Thymus (tissue), 11 donors: Measurements from ENCODE around the gene NCOA1. TPM values are rescaled to one million over a fixed set of nuclear protein-coding genes. Genes with fewer than 3 reads are reported as not detected.
"Not testable (repeated sequence)": the region's sequence is repeated elsewhere in the genome, so short reads cannot be mapped to it uniquely, and the experiment has no call there.

Experiments used
- DNase-seq, 9 donors: peaks; one replicate each; pipeline ENCODE4 v3.0.0-alpha.2; 2013; ENCODE audit warnings: low spot score in 9 of 9, low read depth in 6 of 9, missing footprints in 1 of 9
- H3K27ac ChIP-seq, 2 donors: one replicate each; pipeline ENCODE4 v1.5.1; 2013; ENCODE audit warnings: control low read depth in 1 of 2, low read depth in 1 of 2, low read length in 1 of 2, mild to moderate bottlenecking in 1 of 2, moderate library complexity in 1 of 2
- H3K27me3 ChIP-seq, 2 donors: one replicate each; pipeline ENCODE4 v1.5.1; 2013; ENCODE audit warnings: low read length in 1 of 2; ENCODE audit not compliant: control insufficient read depth in 2 of 2, insufficient read depth in 1 of 2
- H3K36me3 ChIP-seq, 2 donors: one replicate each; pipeline ENCODE4 v1.5.1; 2013; ENCODE audit warnings: low read length in 1 of 2, mild to moderate bottlenecking in 1 of 2, moderate library complexity in 1 of 2; ENCODE audit not compliant: control insufficient read depth in 2 of 2, insufficient read depth in 2 of 2
- H3K4me1 ChIP-seq, 2 donors: one replicate each; pipeline ENCODE4 v1.5.1; 2013; ENCODE audit warnings: low read length in 2 of 2; ENCODE audit not compliant: control insufficient read depth in 2 of 2, insufficient read depth in 2 of 2
- H3K4me3 ChIP-seq, 2 donors: one replicate each; pipeline ENCODE4 v1.5.1; 2013; ENCODE audit warnings: low read length in 2 of 2, control low read depth in 1 of 2, mild to moderate bottlenecking in 1 of 2
- H3K9me3 ChIP-seq, 2 donors: one replicate each; pipeline ENCODE4 v1.5.1; 2013; ENCODE audit warnings: low read length in 1 of 2, mild to moderate bottlenecking in 1 of 2; ENCODE audit not compliant: control insufficient read depth in 2 of 2, insufficient read depth in 1 of 2
- WGBS: extraction: QIAGEN DNeasy Blood & Tissue Kit; methylation state at CpG from one replicate; pipeline ENCODE4 v1.1.7; 2013; 5-methylcytosine and 5-hydroxymethylcytosine counted together
- polyA plus RNA-seq: library from polyadenylated mRNA; stranded (reverse); fragments of 200-250 nt; gene quantifications from one replicate; pipeline ENCODE4 v1.2.3, GENCODE V29; 2013
- total RNA-seq: library from RNA; stranded (reverse); fragments of 120-200 nt; gene quantifications from one replicate; pipeline ENCODE4 v1.2.4, GENCODE V29; 2013
- donor health status: healthy.

The NCOA1 gene
- total and polyA plus RNA-seq, 2 donors, result 12.4 to 22.3 TPM

DNA sequence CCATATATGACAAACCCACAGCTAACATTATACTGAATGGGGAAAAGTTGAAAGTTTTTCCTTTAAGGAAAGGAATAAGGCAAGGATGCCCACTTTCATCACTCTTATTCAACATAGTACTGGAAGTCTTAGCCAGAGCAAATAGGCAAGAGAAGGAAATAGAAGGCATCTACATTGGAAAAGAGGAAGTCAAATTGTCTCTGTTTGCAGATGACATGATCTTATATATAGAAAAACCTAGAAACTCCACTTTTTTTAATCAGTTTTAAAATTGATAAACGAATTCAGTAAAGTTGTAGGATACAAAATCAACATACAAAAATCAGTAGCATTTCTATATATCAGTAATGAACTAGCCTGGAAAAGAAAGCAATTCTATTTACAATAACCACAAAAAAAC, 90.9 kb downstream of the NCOA1 start:
- H3K4me3 ChIP-seq, DNase-seq, H3K4me1 ChIP-seq, H3K36me3 ChIP-seq, H3K27me3 ChIP-seq, H3K27ac ChIP-seq, H3K9me3 ChIP-seq: not testable (repeated sequence)
- WGBS, result 97% methylated on average over 1 of the region's 1 CpG

DNA sequence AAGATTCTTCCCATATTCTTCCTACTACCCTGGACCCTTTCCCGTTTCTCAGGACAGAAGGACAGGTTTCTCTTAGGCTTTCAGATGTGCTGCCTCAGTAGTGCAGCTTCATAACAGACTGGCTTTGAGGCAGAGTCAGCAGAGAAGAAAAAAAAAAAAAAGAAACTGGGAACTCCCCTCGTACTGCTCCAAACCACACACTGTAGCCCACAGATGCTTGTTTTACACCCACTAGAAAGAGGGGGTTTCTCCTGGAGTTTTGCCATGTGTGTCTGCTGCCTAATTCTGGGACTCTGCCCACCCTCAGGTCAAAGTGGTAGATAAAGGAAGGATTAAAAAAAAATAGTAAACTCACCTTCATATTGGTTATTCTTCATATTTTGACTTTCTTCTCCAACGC, 95.9 kb downstream of the NCOA1 start:
- DNase-seq, result peak in 1 of 9 donors; percentile 9
- H3K4me3 ChIP-seq, result no peak overlapping the region
- no peak overlapping the region for H3K27ac ChIP-seq
- no peaks in the 10 kb centered on the region for H3K9me3 ChIP-seq
- H3K36me3 ChIP-seq, result peaks cover 3 to 5% of the 10 kb centered on the region in 2 donors
- H3K27me3 ChIP-seq, result no peaks in the 10 kb centered on the region
- peaks cover 0 to 3% of the 10 kb centered on the region in 2 donors for H3K4me1 ChIP-seq
- 62% methylated on average over 3 of the region's 3 CpGs for whole genome bisulfite sequencing

GRCh38 chr2:24588294-24588693, 97.2 kb downstream of the NCOA1 start:
- H3K4me1 ChIP-seq, result peaks cover 0 to 3% of the 10 kb centered on the region in 2 donors
- WGBS, result 98% methylated on average over 5 of the region's 5 CpGs
- H3K36me3 ChIP-seq, result peaks cover 3 to 5% of the 10 kb centered on the region in 2 donors
- no peaks in the 10 kb centered on the region for H3K27me3 ChIP-seq
- DNase-seq, result no peak
- no peaks in the 10 kb centered on the region for H3K9me3 ChIP-seq
- no peak overlapping the region for H3K4me3 ChIP-seq
- H3K27ac ChIP-seq, result no peak overlapping the region

DNA sequence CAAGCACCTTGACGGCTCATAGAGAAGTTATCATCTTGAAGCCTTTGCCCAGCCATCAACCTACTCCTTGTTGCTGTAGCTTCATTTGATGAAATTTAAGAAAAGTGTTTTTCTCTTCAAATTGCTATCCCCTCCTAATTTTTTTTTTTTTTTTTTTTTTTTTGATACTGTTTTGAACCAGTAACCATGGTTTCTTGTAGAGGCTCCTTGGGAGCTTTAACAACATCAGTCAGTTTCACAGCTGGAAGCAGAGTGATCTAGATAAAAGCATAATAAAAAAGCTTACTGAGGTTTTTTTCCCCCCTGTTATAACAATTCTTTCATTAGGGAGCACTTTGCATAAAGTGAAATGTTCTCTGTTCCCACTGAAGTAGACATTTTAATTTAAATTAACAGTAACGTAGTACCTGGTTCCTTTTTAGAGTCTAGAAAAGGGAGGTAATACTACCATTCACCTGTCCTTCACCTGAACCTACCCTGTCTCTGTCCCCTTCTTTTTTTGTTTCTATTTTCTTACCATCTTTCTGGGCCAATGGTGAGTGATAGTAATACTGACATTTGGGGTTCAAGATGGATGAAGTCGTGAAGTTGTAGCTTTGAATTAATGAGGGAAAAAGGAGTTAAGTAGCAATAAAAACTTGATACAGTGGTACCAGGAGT, 101.5 kb downstream of the NCOA1 start:
- no peaks in the 10 kb centered on the region for H3K4me1 ChIP-seq
- no peak overlapping the region for H3K4me3 ChIP-seq
- 98% methylated on average over 3 of the region's 3 CpGs for WGBS

GRCh38 chr2:24594283-24594682, 103.2 kb downstream of the NCOA1 start:
- H3K36me3 ChIP-seq, result no peaks in the 10 kb centered on the region
- H3K9me3 ChIP-seq, result no peaks in the 10 kb centered on the region
- H3K27me3 ChIP-seq, result no peaks in the 10 kb centered on the region
- no peaks in the 10 kb centered on the region for H3K4me1 ChIP-seq
- DNase-seq, result no peak
- H3K4me3 ChIP-seq, result no peak overlapping the region
- no peak overlapping the region for H3K27ac ChIP-seq
- WGBS, result 97% methylated on average over 2 of the region's 2 CpGs

More for the DNA sequence above, 101.5 kb downstream of the NCOA1 start:
- no peaks in the 10 kb centered on the region for H3K27me3 ChIP-seq
- H3K36me3 ChIP-seq, result peaks cover 3 to 5% of the 10 kb centered on the region in 2 donors
- no peak for DNase-seq
- H3K9me3 ChIP-seq, result no peaks in the 10 kb centered on the region
- no peak overlapping the region for H3K27ac ChIP-seq

- H3K9me3 ChIP-seq, result no peaks in the 10 kb centered on the region
- no peaks in the 10 kb centered on the region for H3K36me3 ChIP-seq
- H3K4me3 ChIP-seq, result no peak overlapping the region
- no peak for DNase-seq
- WGBS, result 97% methylated on average over 2 of the region's 2 CpGs
- no peaks in the 10 kb centered on the region for H3K27me3 ChIP-seq
- H3K27ac ChIP-seq, result no peak overlapping the region
- no peaks in the 10 kb centered on the region for H3K4me1 ChIP-seq
Observed at GRCh38 chr2:24597181-24597870, 106.3 kb downstream of the NCOA1 start.

DNA sequence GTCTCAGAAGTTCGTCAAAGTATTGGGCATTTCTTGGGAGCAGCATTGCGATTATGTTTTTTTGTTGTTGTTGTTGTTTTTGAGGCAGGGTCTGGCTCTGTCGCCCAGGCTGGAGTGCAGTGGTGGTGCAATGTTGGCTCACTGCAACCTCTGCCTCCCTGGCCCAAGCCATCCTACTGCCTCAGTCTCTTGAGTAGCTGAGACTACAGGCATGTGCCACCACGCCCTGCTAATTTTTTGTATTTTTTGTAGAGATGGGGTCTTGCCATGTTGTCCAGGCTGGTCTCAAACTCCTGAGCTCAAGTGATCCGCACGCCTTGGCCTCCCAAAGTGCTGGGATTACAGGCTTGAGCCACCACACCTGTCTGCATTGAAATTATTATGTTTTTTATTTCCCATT, 109.1 kb downstream of the NCOA1 start:
- H3K4me1 ChIP-seq, H3K27me3 ChIP-seq, H3K36me3 ChIP-seq, H3K9me3 ChIP-seq, H3K27ac ChIP-seq, H3K4me3 ChIP-seq, DNase-seq: not testable (repeated sequence)
- 97% methylated on average over 6 of the region's 6 CpGs for whole genome bisulfite sequencing

GRCh38 chr2:24611631-24612030, 120.6 kb downstream of the NCOA1 start:
- H3K36me3 ChIP-seq, result peaks cover 0 to 4% of the 10 kb centered on the region in 2 donors
- WGBS, result 97% methylated on average over 3 of the region's 3 CpGs
- no peak for DNase-seq
- H3K4me3 ChIP-seq, result no peak overlapping the region
- no peak overlapping the region for H3K27ac ChIP-seq
- H3K9me3 ChIP-seq, result peaks cover 0 to 2% of the 10 kb centered on the region in 2 donors
- H3K4me1 ChIP-seq, result peaks cover 0 to 5% of the 10 kb centered on the region in 2 donors
- H3K27me3 ChIP-seq, result no peaks in the 10 kb centered on the region

- peak overlapping the region in 1 of 2 donors; percentile 56 for H3K27ac ChIP-seq
- 97% methylated on average over 6 of the region's 6 CpGs for WGBS
- H3K36me3 ChIP-seq, result peaks cover 0 to 4% of the 10 kb centered on the region in 2 donors
- H3K9me3 ChIP-seq, result no peaks in the 10 kb centered on the region
- no peaks in the 10 kb centered on the region for H3K27me3 ChIP-seq
- peak in 8 of 9 donors; percentile 13 to 73 (median 42) for DNase-seq
- H3K4me1 ChIP-seq, result peaks cover 0 to 5% of the 10 kb centered on the region in 2 donors
- no peak overlapping the region for H3K4me3 ChIP-seq
Observed at GRCh38 chr2:24613154-24613814, 122.2 kb downstream of the NCOA1 start.
